K562 (cell line): ENCODE data around the gene REEP6. TPM values are rescaled to one million over a fixed set of nuclear protein-coding genes. Genes with fewer than 3 reads are reported as not detected.

ENCODE experiments used
- ARID3B ChIP-seq: fragments of 250-450 bp; sonication (Bioruptor Pico); IDR thresholded peaks from 2 replicates; pipeline ENCODE4 v1.4.0; 2020; ENCODE audit warnings: borderline replicate concordance
- ATF1 ChIP-seq, 2 experiments: fragments of 450-650 bp in 1 of 2; IDR thresholded peaks; 2 replicates each; pipeline ENCODE4 v1.6.1; 2016; ENCODE audit warnings: missing compliant biosample characterization in 1 of 2, missing genetic modification characterization in 1 of 2
- CGGBP1 ChIP-seq: fragments of 250-450 bp; sonication (Bioruptor Pico); IDR thresholded peaks from 2 replicates; pipeline ENCODE4 v1.9.0; 2021; ENCODE audit warnings: mild to moderate bottlenecking
- DMBX1 ChIP-seq: fragments of 250-450 bp; sonication (Bioruptor Pico); IDR thresholded peaks from 2 replicates; pipeline ENCODE4 v1.8.0; 2022; ENCODE audit warnings: inconsistent platforms, mild to moderate bottlenecking, moderate library complexity, borderline replicate concordance
- GATAD2B ChIP-seq: fragments of 450-650 bp; IDR thresholded peaks from 2 replicates; pipeline ENCODE4 v1.6.1; 2017; ENCODE audit warnings: mild to moderate bottlenecking, borderline replicate concordance
- HINFP ChIP-seq: fragments of 450-650 bp; conservative IDR thresholded peaks from 2 replicates; pipeline ENCODE4 v1.6.1; 2016; ENCODE audit warnings: missing genetic modification characterization, low read depth, mild to moderate bottlenecking, control low read depth, missing compliant biosample characterization
- KDM1A ChIP-seq, 2 experiments: fragments of 450-650 bp; IDR thresholded peaks; 2 replicates each; pipeline ENCODE4 v1.6.1; 2016; ENCODE audit warnings: mild to moderate bottlenecking in 2 of 2
- KLF10 ChIP-seq: fragments of 250-450 bp; sonication (Bioruptor Pico); IDR thresholded peaks from 2 replicates; pipeline ENCODE4 v1.6.1; 2021; ENCODE audit warnings: matching md5 sums
- MED1 ChIP-seq: sonication (generic); formaldehyde crosslinking; IDR thresholded peaks from 2 replicates; pipeline ENCODE4 v1.8.1; 2023; ENCODE audit warnings: missing genetic modification reagents, borderline replicate concordance
- MTA2 ChIP-seq: fragments of 450-650 bp; IDR thresholded peaks from 2 replicates; pipeline ENCODE4 v1.6.1; 2016; ENCODE audit warnings: low read depth
- NEUROD1 ChIP-seq: fragments of 150-350 bp; IDR thresholded peaks from 2 replicates; pipeline ENCODE4 v1.6.1; 2014; ENCODE audit warnings: borderline replicate concordance, low read length, low read depth; ENCODE audit not compliant: partially characterized antibody
- NR1H2 ChIP-seq: sonication (generic); formaldehyde crosslinking; IDR thresholded peaks from 2 replicates; pipeline ENCODE4 v1.4.0; 2020; ENCODE audit warnings: mild to moderate bottlenecking, missing genetic modification reagents
- PHTF2 ChIP-seq: fragments of 250-450 bp; sonication (Bioruptor Pico); IDR thresholded peaks from 2 replicates; pipeline ENCODE4 v1.5.0; 2021; ENCODE audit warnings: mild to moderate bottlenecking
- SNIP1 ChIP-seq: fragments of 450-650 bp; IDR thresholded peaks from 2 replicates; pipeline ENCODE4 v1.7.1; 2017; ENCODE audit warnings: low read depth, mild to moderate bottlenecking
- STAT5B ChIP-seq: fragments of 250-450 bp; sonication (Bioruptor Pico); IDR thresholded peaks from 2 replicates; pipeline ENCODE4 v1.8.0; 2021; ENCODE audit warnings: mild to moderate bottlenecking, inconsistent platforms
- ZBTB12 ChIP-seq: fragments of 250-450 bp; sonication (Bioruptor Pico); IDR thresholded peaks from 2 replicates; pipeline ENCODE4 v1.4.0; 2020
- ZBTB2 ChIP-seq: fragments of 450-650 bp; IDR thresholded peaks from 2 replicates; pipeline ENCODE4 v1.6.1; 2016; ENCODE audit warnings: antibody characterized with exemption
- ZNF224 ChIP-seq: sonication (generic); formaldehyde crosslinking; IDR thresholded peaks from 2 replicates; pipeline ENCODE4 v1.8.0; 2022; ENCODE audit warnings: mild to moderate bottlenecking, missing genetic modification reagents
- ZNF707 ChIP-seq: fragments of 250-450 bp; sonication (Bioruptor Pico); conservative IDR thresholded peaks from 2 replicates; pipeline ENCODE4 v1.8.0; 2022; ENCODE audit warnings: inconsistent platforms, mild to moderate bottlenecking, moderate library complexity
- ZZZ3 ChIP-seq: fragments of 450-650 bp; IDR thresholded peaks from 2 replicates; pipeline ENCODE4 v1.6.1; 2016; ENCODE audit warnings: antibody characterized with exemption, mild to moderate bottlenecking, moderate library complexity
- polyA plus RNA-seq, 8 experiments: library from polyadenylated mRNA; depleted of rRNA in 4 of 8; stranded (reverse) in 5 of 8; unstranded in 3 of 8; fragments of >200 nt; fragmentation: Nextera tagmentation in 2 of 8; fragmentation: Illumina TruSeq in 1 of 8; extraction: Ambion mirVana in 2 of 8; extraction: Trizol in 1 of 8; gene quantifications; 2 replicates each; pipeline versions ENCODE4 v1.2.1 to v1.2.3, GENCODE V29; 2011 to 2014; ENCODE audit warnings: inconsistent platforms in 1 of 8, missing spikeins in 1 of 8
- total RNA-seq, 7 experiments: library from RNA; depleted of rRNA in 6 of 7; stranded (reverse); fragments of >200 nt in 6 of 7; fragmentation: Illumina TruSeq in 2 of 7; extraction: Trizol in 2 of 7; gene quantifications; 2 replicates each; pipeline versions ENCODE4 v1.2.1 to v1.2.3, GENCODE V29; 2011 to 2021; ENCODE audit warnings: low replicate concordance in 1 of 7
- TF ChIP-seq, protein P1 (sequence below): sonication (generic); IDR thresholded peaks from 2 replicates; pipeline ENCODE4 v1.6.1; 2016

REEP6 gene
- total and polyA plus RNA-seq, 9 of the 15 experiments (the other 6 are each of a cell fraction or from before 2014, with no cell fraction given) = 1.2 to 64.2 (median 12.7) TPM

- TF ChIP-seq ARID3B (CRISPR knock-in tag) = no peak
- peak; percentile 69; the same call in 1 of the 2 replicates for TF ChIP-seq GATAD2B
- peak; percentile 3; the same call in 1 of the 2 replicates for TF ChIP-seq MTA2
- TF ChIP-seq ATF1 (CRISPR knock-in tag; IDR thresholded peaks at IDR 0.05) = no peak
- peak; percentile 66; the same call in 1 of the 2 replicates for TF ChIP-seq ATF1 (tag; IDR thresholded peaks at IDR 0.05)
- TF ChIP-seq, protein P1, sequence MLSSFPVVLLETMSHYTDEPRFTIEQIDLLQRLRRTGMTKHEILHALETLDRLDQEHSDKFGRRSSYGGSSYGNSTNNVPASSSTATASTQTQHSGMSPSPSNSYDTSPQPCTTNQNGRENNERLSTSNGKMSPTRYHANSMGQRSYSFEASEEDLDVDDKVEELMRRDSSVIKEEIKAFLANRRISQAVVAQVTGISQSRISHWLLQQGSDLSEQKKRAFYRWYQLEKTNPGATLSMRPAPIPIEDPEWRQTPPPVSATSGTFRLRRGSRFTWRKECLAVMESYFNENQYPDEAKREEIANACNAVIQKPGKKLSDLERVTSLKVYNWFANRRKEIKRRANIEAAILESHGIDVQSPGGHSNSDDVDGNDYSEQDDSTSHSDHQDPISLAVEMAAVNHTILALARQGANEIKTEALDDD = no peak
- no peak for TF ChIP-seq ZZZ3
- TF ChIP-seq PHTF2 (CRISPR knock-in tag) = no peak
- TF ChIP-seq ZBTB2 = peak; percentile 43; the same call in 1 of the 2 replicates
- TF ChIP-seq KDM1A (IDR thresholded peaks at IDR 0.05) = 0 out of 4 replicates have a peak, but pooled peaks of 1 of the 2 experiments have one; percentile 16
- TF ChIP-seq KLF10 (CRISPR knock-in tag) = no peak
- TF ChIP-seq NR1H2 = no peak
- peak; percentile 30 for TF ChIP-seq NEUROD1
- TF ChIP-seq HINFP = no peak
- 0 out of 2 replicates have a peak, but pooled peaks have one; percentile 37 for TF ChIP-seq DMBX1 (CRISPR knock-in tag)
- TF ChIP-seq SNIP1 = no peak
- TF ChIP-seq STAT5B = no peak
- TF ChIP-seq MED1 (CRISPR knock-in tag) = no peak
- TF ChIP-seq ZBTB12 (CRISPR knock-in tag) = 0 out of 2 replicates have a peak, but pooled peaks have one; percentile 23
- no peak for TF ChIP-seq ZNF707 (CRISPR knock-in tag)
- no peak for TF ChIP-seq CGGBP1 (CRISPR knock-in tag)
- TF ChIP-seq ZNF224 = 0 out of 2 replicates have a peak, but pooled peaks have one; percentile 32
Observed at GRCh38 chr19:1503089-1503924, 12.3 kb downstream of the REEP6 start (continued).
